VCaP (cell line): ENCODE data around the gene ATG4D.

Experiments
- H3K27ac ChIP-seq: fragments of 450-650 bp; 2 replicates; pipeline ENCODE4 v1.5.1; 2017
- TF ChIP-seq, protein P1 (sequence below): fragments of 450-650 bp; conservative IDR thresholded peaks from 2 replicates; pipeline ENCODE4 v1.5.1; 2017; ENCODE audit warnings: mild to moderate bottlenecking, moderate library complexity

The ATG4D gene

DNA sequence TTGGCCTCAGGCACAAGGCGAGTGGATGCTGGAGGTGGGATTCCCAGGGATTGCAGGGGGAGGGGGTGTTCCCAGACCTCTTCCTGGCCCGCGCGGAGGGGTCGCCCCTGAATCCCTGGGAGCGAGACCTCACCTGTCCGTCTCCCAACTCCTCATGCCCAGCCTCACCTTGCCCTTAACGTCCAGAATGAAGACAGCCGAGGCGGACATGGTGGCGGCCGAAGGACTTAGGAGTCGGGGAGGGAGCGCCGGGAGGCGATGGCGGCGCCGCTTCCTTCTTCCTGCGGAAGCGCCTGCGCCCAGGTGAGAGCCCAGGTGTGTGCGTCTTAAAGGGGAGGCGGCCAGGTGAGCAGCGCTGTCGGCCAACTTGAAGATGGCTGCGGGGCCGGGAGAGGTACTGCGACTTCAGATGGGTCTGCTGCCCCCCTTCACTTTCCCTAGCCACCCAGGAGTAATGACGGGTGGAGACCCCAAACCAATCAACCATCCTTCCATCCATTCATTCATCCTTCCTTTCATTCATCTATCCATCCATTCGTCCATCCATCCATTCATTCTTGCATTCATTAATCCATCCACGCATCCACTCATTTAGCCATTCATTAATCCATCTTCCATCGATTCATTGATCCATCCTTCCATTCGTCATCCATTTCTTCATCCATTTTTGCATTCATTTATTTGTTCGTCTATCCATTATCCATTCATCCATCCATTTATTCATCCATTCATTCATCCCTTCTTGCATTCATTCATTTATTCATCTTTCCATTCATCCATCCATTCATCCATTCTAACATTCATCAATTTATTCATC, 43.5 kb downstream of the ATG4D start, which contains the start of gene AP1M2:
TSS of gene AP1M2 (minus strand) at position 291 of the 817 bp plus-strand sequence. CDS start at position 210, 81 bp downstream.
- H3K27ac ChIP-seq, result peak within 1 kb of the TSS; percentile 62

DNA sequence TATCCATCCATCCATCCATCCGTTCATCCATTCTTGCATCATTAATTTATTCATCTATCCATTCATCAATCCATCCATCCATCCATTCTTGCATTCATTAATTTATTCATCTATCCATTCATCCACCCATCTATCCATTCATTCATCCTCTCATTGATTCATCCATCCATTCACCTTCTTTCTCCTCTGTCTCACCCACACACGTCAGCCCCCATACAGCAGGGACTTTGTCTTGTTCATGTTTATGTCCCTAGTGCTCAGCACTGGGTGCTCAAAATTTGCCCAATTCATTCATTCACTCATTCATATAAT, 44.1 kb downstream of the ATG4D start:
- no peak overlapping the region for H3K27ac ChIP-seq
- TF ChIP-seq, protein P1, sequence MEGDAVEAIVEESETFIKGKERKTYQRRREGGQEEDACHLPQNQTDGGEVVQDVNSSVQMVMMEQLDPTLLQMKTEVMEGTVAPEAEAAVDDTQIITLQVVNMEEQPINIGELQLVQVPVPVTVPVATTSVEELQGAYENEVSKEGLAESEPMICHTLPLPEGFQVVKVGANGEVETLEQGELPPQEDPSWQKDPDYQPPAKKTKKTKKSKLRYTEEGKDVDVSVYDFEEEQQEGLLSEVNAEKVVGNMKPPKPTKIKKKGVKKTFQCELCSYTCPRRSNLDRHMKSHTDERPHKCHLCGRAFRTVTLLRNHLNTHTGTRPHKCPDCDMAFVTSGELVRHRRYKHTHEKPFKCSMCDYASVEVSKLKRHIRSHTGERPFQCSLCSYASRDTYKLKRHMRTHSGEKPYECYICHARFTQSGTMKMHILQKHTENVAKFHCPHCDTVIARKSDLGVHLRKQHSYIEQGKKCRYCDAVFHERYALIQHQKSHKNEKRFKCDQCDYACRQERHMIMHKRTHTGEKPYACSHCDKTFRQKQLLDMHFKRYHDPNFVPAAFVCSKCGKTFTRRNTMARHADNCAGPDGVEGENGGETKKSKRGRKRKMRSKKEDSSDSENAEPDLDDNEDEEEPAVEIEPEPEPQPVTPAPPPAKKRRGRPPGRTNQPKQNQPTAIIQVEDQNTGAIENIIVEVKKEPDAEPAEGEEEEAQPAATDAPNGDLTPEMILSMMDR, result no peak

More for the DNA sequence above, 43.5 kb downstream of the ATG4D start, which contains the start of gene AP1M2:
- TF ChIP-seq, protein P1, result no peak

DNA sequence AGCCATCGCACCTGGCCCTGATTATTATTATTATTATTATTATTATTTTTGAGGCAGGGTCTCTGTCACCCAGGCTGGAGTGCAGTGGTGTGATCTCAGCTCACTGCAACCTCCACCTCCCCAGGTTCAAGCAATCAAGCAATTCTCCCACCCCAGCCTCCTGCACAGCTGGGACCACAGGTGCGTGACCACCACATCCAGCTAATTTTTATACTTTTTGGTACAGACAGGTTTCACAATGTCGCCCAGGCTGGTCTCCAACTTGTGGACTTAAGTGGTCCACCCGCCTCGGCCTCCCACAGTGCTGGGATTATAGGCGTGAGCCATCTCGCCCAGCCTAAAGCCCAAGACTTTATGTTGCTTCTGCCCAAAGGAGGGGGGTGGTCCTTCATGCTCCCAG, 49.4 kb downstream of the ATG4D start:
- no peak overlapping the region for H3K27ac ChIP-seq
- TF ChIP-seq, protein P1, result no peak

DNA sequence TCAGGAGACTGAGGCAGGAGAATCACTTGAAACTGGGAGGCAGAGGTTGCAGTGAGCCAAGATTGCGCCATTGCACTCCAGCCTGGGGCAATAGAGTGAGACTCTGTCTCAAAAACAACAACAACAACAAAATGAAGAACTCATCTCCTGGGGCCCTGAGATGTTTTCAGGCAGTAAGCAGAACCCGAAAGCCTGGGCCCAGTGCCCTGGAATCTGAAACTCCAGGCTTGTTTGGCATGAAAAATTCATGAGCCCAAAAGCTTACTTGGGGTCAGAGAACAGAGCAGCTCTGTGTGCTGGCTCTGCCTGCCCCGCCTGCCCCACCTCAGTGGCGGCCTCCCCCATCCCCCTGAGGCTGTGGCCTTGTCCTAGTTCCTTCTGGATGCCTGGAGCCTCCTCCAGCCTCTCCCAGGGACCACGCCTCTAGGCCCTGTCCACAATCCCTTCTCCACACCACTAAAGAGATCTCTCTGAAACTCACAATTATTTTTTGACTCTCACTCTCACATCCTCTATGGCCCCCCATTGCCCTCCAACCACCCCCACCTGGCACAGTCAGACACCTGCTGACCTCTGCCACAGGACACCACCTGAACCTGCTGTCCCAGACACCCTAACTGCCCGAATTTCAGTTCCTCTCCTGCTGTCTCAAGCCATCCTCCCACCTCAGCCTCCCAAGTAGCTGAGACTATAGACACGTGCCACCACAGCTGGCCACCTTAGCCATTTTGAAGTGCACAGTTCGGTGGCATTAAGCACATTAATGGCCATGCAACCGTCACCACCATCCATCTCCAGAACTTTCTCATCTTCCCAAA, 50.3 kb downstream of the ATG4D start:
- no peak overlapping the region for H3K27ac ChIP-seq
- TF ChIP-seq, protein P1, result no peak

DNA sequence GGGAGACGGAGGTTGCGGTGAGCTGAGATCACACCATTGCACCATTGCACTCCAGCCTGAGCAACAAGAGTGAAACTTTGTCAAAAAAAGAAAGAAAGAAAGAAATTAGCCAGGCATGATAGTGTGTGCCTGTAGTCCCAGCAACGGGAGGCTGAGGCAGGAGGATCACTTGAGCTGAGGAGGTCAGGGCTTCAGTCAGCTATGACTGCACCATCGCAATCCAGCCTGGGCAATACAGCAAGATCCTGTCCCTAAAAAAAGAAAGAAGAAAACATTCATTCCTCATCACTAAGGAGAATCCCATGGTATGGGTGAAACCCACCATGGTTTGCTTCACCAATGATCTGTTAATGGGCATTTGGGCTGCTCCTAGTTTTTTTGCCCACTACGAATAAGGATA, 56.4 kb downstream of the ATG4D start:
- no peak overlapping the region for H3K27ac ChIP-seq
- TF ChIP-seq, protein P1, result no peak

DNA sequence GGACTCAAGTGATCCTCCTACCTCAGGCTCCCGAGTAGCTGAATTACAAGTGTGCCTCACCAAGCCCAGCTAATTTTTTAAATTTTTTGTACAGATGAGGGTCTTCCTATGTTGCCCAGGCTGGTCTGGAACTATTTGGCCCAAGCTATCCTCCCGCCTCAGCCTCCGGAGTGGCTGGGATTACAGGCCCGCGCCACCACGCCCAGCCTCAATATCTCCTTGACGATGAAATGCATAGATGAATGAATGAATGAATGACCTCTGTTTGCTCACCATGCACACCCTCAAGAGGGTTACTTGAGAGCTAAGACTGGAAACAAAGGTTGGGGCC, 58.3 kb downstream of the ATG4D start:
- TF ChIP-seq, protein P1, result no peak

DNA sequence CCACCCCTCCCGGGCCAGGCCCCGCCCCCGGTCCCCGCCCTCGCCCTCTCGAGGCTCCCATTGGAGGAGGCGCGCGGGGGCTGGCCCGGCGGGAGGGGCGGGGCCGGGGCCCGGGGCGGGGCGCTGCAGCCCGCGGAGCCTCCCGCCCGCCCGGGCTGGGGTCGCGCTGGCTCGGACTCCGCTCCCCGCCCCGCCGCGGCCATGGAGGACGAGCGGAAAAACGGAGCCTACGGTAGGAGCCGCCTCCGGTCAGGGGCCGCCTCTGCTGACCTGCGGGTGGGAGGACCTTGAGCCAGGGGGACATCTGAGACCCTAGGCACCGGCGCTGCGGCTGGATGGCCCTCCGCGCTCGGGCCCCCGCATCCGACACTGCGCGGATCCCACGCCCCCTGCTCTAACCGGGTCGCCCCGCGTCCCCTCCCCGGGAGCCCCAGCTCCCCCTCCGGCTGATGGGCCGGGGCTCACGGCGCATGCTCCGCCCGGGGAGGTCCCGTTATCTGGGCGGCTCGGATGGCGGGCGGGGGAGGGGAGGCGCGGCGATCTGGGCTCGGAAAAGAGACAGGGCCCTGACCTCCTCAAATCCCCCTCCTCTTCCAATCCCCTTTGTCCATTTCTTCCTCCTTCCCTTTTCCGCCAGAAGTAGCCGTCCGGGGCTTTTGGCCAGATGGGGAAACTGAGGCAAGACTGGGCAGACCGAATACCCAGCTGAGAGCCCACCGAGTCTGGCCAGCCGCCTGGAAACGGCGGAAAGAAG, 58.8 kb downstream of the ATG4D start:
- TF ChIP-seq, protein P1, result no peak
- H3K27ac ChIP-seq, result no peak overlapping the region; the same call in 1 of the 2 replicates

More for the DNA sequence above, 58.3 kb downstream of the ATG4D start:
- no peak overlapping the region for H3K27ac ChIP-seq
